ENCODE results near the gene CYP4F3.

- TF ChIP-seq CTCF (conservative IDR thresholded peaks at IDR 0.05) (no peak), EZH2 (IDR thresholded peaks at IDR 0.05; ENCODE audit: low read depth) (no peak)
Observed at GRCh38 chr19:15616183-15616582, 24.5 kb upstream of the CYP4F3 start.

Data from PC-9 (cell line).